Stomach (tissue), 19 donors: ENCODE measurements around the gene KRTAP22-2. TPM values are rescaled to one million over a fixed set of nuclear protein-coding genes. Genes with fewer than 3 reads are reported as not detected.

ENCODE experiments used
- DNase-seq, 2 donors: peaks; one replicate each; pipeline versions ENCODE4 v3.0.0 to v3.0.0-alpha.2; 2013 to 2019
- H3K27ac ChIP-seq, 5 donors: fragments of 200-600 bp in 4 of 5; sonication (generic) in 4 of 5; one replicate each; pipeline ENCODE4 v1.5.1; 2013 to 2019; ENCODE audit warnings: mild to moderate bottlenecking in 1 of 5, moderate library complexity in 1 of 5
- H3K27me3 ChIP-seq, 3 donors: fragments of 200-600 bp; sonication (generic); one replicate each; pipeline ENCODE4 v1.5.1; 2017 to 2019; ENCODE audit warnings: mixed run types in 1 of 3
- H3K36me3 ChIP-seq, 4 donors: fragments of 200-600 bp; sonication (generic); 1 replicate in 3 of 4; 2 replicates in 1 of 4; pipeline ENCODE4 v1.5.1; 2016 to 2019
- H3K4me1 ChIP-seq, 4 donors: fragments of 200-600 bp; sonication (generic); one replicate each; pipeline ENCODE4 v1.5.1; 2016 to 2019
- H3K4me3 ChIP-seq, 4 donors: fragments of 200-600 bp; sonication (generic) in 3 of 4; one replicate each; pipeline ENCODE4 v1.5.1; 2016 to 2019; ENCODE audit warnings: mild to moderate bottlenecking in 1 of 4
- H3K9me3 ChIP-seq, 4 donors: fragments of 200-600 bp; sonication (generic); one replicate each; pipeline ENCODE4 v1.5.1; 2016 to 2019
- CTCF ChIP-seq, 7 experiments: fragments of 450-650 bp in 4 of 7; fragments of 200-600 bp in 3 of 7; sonication (generic) in 3 of 7; IDR thresholded peaks; one replicate each; pipeline ENCODE4 v1.5.1; 2016 to 2019; ENCODE audit warnings: antibody characterized with exemption in 7 of 7, control low read depth in 2 of 7, mild to moderate bottlenecking in 1 of 7
- EP300 ChIP-seq: sonication (generic); formaldehyde crosslinking; IDR thresholded peaks from one replicate; pipeline ENCODE4 v1.6.1; 2017; ENCODE audit warnings: antibody characterized with exemption
- POLR2A ChIP-seq, 4 donors: fragments of 450-650 bp; IDR thresholded peaks; one replicate each; pipeline ENCODE4 v1.6.1; 2016; ENCODE audit warnings: antibody characterized with exemption in 4 of 4, control low read depth in 2 of 4, mild to moderate bottlenecking in 1 of 4, moderate library complexity in 1 of 4
- POLR2AphosphoS5 ChIP-seq, 3 donors: sonication (generic); formaldehyde crosslinking; IDR thresholded peaks; one replicate each; pipeline ENCODE4 v1.6.1; 2016; ENCODE audit warnings: antibody characterized with exemption in 3 of 3
- WGBS, 5 donors: extraction: QIAGEN DNeasy Blood & Tissue Kit in 3 of 5; methylation state at CpG; one replicate each; pipeline versions ENCODE4 v1.1.5 to v1.1.7; 2013 to 2018; 5-methylcytosine and 5-hydroxymethylcytosine counted together
- intact Hi-C: fragments of 100-400 bp; cut with DNase I; formaldehyde crosslinking; loops from one replicate; pipeline ENCODE4 v1.15.1; 2023; ENCODE audit warnings: low total_unique reads
- long read RNA-seq, 10 donors: transcript quantifications; one replicate each; lab custom pipeline, GENCODE V29; 2026
- polyA plus RNA-seq, 3 donors: library from polyadenylated mRNA; stranded (reverse); fragments of 200-250 nt; gene quantifications; one replicate each; pipeline ENCODE4 v1.2.3, GENCODE V29; 2013
- total RNA-seq, 5 donors: library from RNA; depleted of rRNA; stranded (reverse); fragments of >200 nt; gene quantifications; one replicate each; pipeline versions ENCODE4 v1.1.0 to v1.2.3, GENCODE V29; 2014 to 2016
- donor health status: healthy with polysubstance abuse.
- donor health status: Bipolar disorder and iron deficiency.
- donor health status: healthy.

Gene KRTAP22-2
- total RNA-seq, result not detected
- not detected for polyA plus RNA-seq
- long read RNA-seq, donor 1, result 0 reads
- long read RNA-seq, donor 2, result 0 reads
- long read RNA-seq, donor 3, result 0 reads
- long read RNA-seq, donor 4, result 0 reads
- long read RNA-seq, donor 5, result 0 reads
- long read RNA-seq, donor 6, result 0 reads
- long read RNA-seq, donor 7, result 0 reads
- long read RNA-seq, donor 8, result 0 reads
- long read RNA-seq, donor 9, result 0 reads
- long read RNA-seq, donor 10, result 0 reads

DNA sequence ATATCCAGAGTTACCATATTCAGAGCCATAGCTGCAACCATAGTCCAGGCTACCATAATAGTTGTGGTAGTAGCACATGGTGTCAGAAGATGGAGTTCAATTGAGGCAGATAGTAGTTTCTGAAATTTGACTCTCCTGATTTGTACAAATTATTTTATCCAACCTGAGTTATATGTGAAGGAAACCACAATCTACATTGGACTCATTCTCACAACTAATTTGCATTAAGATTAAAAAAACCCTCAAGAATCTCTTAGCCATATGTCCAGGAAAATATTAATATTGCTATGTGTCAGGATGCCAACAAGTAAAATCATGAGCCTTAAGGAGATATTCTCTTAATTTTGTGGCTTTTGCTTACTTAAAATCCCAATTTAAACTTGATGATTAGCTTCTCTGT lies at the start of gene KRTAP22-2:
Gene KRTAP22-2 (minus strand): TSS at position 101 of the 400 bp plus-strand sequence.
- Histone ChIP-seq H3K27ac (no peak within 1 kb of the TSS), H3K4me1 (no peaks in the 10 kb centered on the region), H3K4me3 (no peak within 1 kb of the TSS), H3K36me3 (no peaks in the 10 kb centered on the region), H3K9me3 (peaks cover 0 to under 1% (median 0%) of the 10 kb centered on the region in 4 donors), H3K27me3 (no peaks in the 10 kb centered on the region)
- no peak for TF ChIP-seq POLR2A (IDR thresholded peaks at IDR 0.05)
- no peak for TF ChIP-seq CTCF (IDR thresholded peaks at IDR 0.05)
- no peak for TF ChIP-seq EP300
- no peak for TF ChIP-seq POLR2AphosphoS5 (IDR thresholded peaks at IDR 0.05)
- intact Hi-C loops, result no loop called here
- DNase-seq, result no peak

DNA sequence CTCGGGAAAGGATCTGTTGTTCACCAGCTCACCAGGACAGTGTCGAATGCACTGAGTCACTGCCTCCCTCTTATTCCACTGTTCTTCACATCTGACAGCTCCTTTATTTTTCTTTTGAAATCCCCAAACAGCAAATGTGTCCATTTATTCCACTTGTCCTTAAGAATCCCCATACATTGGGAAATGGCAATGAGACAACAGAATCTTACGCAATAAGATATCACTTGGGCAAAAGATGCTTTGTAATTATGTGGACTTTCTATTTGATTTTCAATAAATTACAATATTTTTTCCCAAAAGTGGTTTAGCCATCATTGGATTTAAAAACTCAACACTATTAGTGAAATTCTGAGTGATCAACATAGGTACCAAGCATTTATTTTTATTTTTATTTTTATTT lies 48.5 kb upstream of the KRTAP22-2 start:
- 80 to 90% (median 85%) methylated on average over 3 of the region's 3 CpGs for WGBS, 5 donors
- TF ChIP-seq CTCF (IDR thresholded peaks at IDR 0.05), result no peak
- no peak for TF ChIP-seq POLR2AphosphoS5 (IDR thresholded peaks at IDR 0.05)
- TF ChIP-seq EP300, result no peak
- no peak for TF ChIP-seq POLR2A (IDR thresholded peaks at IDR 0.05)
- H3K9me3 ChIP-seq, result peaks cover 0 to 19% (median 3%) of the 10 kb centered on the region in 4 donors
- H3K27me3 ChIP-seq, result no peaks in the 10 kb centered on the region
- H3K27ac ChIP-seq, result no peak overlapping the region
- no peaks in the 10 kb centered on the region for H3K36me3 ChIP-seq
- no peak overlapping the region for H3K4me3 ChIP-seq
- no peaks in the 10 kb centered on the region for H3K4me1 ChIP-seq
- intact Hi-C loops, result no loop called here
- DNase-seq, result no peak

- Histone ChIP-seq H3K4me3 (no peak within 1 kb of the TSS), H3K36me3 (no peaks in the 10 kb centered on the region), H3K27ac (no peak within 1 kb of the TSS), H3K4me1 (no peaks in the 10 kb centered on the region), H3K27me3 (no peaks in the 10 kb centered on the region), H3K9me3 (peaks cover 0 to 7% (median 4%) of the 10 kb centered on the region in 4 donors)
- DNase-seq, result no peak
- 86 to 100% (median 92%) methylated on average over 1 of the region's 1 CpG for WGBS, 5 donors
- no peak for TF ChIP-seq CTCF (IDR thresholded peaks at IDR 0.05)
- TF ChIP-seq POLR2AphosphoS5 (IDR thresholded peaks at IDR 0.05), result no peak
- no peak for TF ChIP-seq EP300
- TF ChIP-seq POLR2A (IDR thresholded peaks at IDR 0.05), result no peak
- intact Hi-C loops, result no loop called here
Observed at GRCh38 chr21:30634906-30635305, 44.7 kb upstream of the KRTAP22-2 start, which contains the start of gene KRTAP20-2. Gene KRTAP20-2, plus strand, starts transcription at chr21:30635206. Its CDS starts 58 bp downstream, at chr21:30635264.

GRCh38 chr21:30629200-30629599 lies 39.0 kb upstream of the KRTAP22-2 start:
- 43 to 59% (median 56%) methylated on average over 1 of the region's 1 CpG for WGBS, 5 donors
- H3K27ac ChIP-seq, result no peak overlapping the region
- no peak for TF ChIP-seq EP300
- no peak for TF ChIP-seq POLR2AphosphoS5 (IDR thresholded peaks at IDR 0.05)
- TF ChIP-seq CTCF (IDR thresholded peaks at IDR 0.05), result no peak
- no peak for TF ChIP-seq POLR2A (IDR thresholded peaks at IDR 0.05)
- no peaks in the 10 kb centered on the region for H3K4me1 ChIP-seq
- no peaks in the 10 kb centered on the region for H3K27me3 ChIP-seq
- H3K36me3 ChIP-seq, result no peaks in the 10 kb centered on the region
- peaks cover 0 to 28% (median 14%) of the 10 kb centered on the region in 4 donors for H3K9me3 ChIP-seq
- no peak overlapping the region for H3K4me3 ChIP-seq
- peak in 1 of 2 donors; percentile 3 for DNase-seq
- intact Hi-C loops, result no loop called here
